ENCODE measurements around the gene MTPN. TPM values are rescaled to one million over a fixed set of nuclear protein-coding genes. Genes with fewer than 3 reads are reported as not detected.

The MTPN gene
- total RNA-seq, 4 donors from 2014 or later, result 76.6 to 80.2 (median 79.0) TPM

- H3K36me3 ChIP-seq, result no peaks in the 10 kb centered on the region
- H3K4me1 ChIP-seq, result no peaks in the 10 kb centered on the region
- TF ChIP-seq POLR2AphosphoS5 (IDR thresholded peaks at IDR 0.05), result no peak
- no peak for TF ChIP-seq EP300 (IDR thresholded peaks at IDR 0.05)
- no peak for TF ChIP-seq CTCF (IDR thresholded peaks at IDR 0.05)
- no peak for TF ChIP-seq POLR2A (IDR thresholded peaks at IDR 0.05)
- ATAC-seq, result no peak
- H3K27ac ChIP-seq, result no peak overlapping the region
- no peaks in the 10 kb centered on the region for H3K27me3 ChIP-seq
- no peaks in the 10 kb centered on the region for H3K9me3 ChIP-seq
- no peak overlapping the region for H3K4me3 ChIP-seq
- 60 to 68% methylated on average over 1 to 3 of the region's 3 CpGs for WGBS, 2 donors (ENCODE audit: low coverage in 1 of 2)
Observed at GRCh38 chr7:135894816-135895215, 82.3 kb downstream of the MTPN start.

- Histone ChIP-seq H3K27me3 (no peaks in the 10 kb centered on the region), H3K9me3 (no peaks in the 10 kb centered on the region), H3K27ac (no peak overlapping the region), H3K36me3 (no peaks in the 10 kb centered on the region), H3K4me1 (no peaks in the 10 kb centered on the region), H3K4me3 (no peak overlapping the region)
- 86 to 89% methylated on average over 6 of the region's 6 CpGs for WGBS, 2 donors (ENCODE audit: low coverage in 1 of 2)
- TF ChIP-seq EP300 (IDR thresholded peaks at IDR 0.05), result no peak
- TF ChIP-seq POLR2AphosphoS5 (IDR thresholded peaks at IDR 0.05), result no peak
- ATAC-seq, result no peak
Observed at GRCh38 chr7:135889823-135890222, 87.3 kb downstream of the MTPN start.

GRCh38 chr7:135888740-135889139 lies 88.4 kb downstream of the MTPN start:
- TF ChIP-seq EP300 (IDR thresholded peaks at IDR 0.05), result no peak
- TF ChIP-seq CTCF (IDR thresholded peaks at IDR 0.05), result no peak
- TF ChIP-seq POLR2AphosphoS5 (IDR thresholded peaks at IDR 0.05), result no peak
- TF ChIP-seq POLR2A (IDR thresholded peaks at IDR 0.05), result no peak
- Histone ChIP-seq H3K4me1 (no peaks in the 10 kb centered on the region), H3K9me3 (no peaks in the 10 kb centered on the region), H3K27me3 (no peaks in the 10 kb centered on the region), H3K36me3 (no peaks in the 10 kb centered on the region), H3K4me3 (no peak overlapping the region), H3K27ac (no peak overlapping the region)
- no peak for ATAC-seq
- 93% methylated on average over 2 to 5 of the region's 5 CpGs for WGBS, 2 donors (ENCODE audit: low coverage in 1 of 2)

GRCh38 chr7:135886345-135887132 lies 90.6 kb downstream of the MTPN start:
- Histone ChIP-seq H3K36me3 (no peaks in the 10 kb centered on the region), H3K9me3 (no peaks in the 10 kb centered on the region), H3K4me1 (no peaks in the 10 kb centered on the region), H3K4me3 (no peak overlapping the region), H3K27ac (no peak overlapping the region), H3K27me3 (no peaks in the 10 kb centered on the region)
- ATAC-seq, result no peak
- WGBS, 2 donors (ENCODE audit: low coverage in 1 of 2), result 66 to 87% methylated on average over 2 to 5 of the region's 5 CpGs
- TF ChIP-seq EP300 (IDR thresholded peaks at IDR 0.05) (no peak), POLR2A (IDR thresholded peaks at IDR 0.05) (no peak), POLR2AphosphoS5 (IDR thresholded peaks at IDR 0.05) (no peak), CTCF (IDR thresholded peaks at IDR 0.05) (no peak)

- H3K36me3 ChIP-seq, result no peaks in the 10 kb centered on the region
- TF ChIP-seq POLR2A (IDR thresholded peaks at IDR 0.05) (no peak), POLR2AphosphoS5 (IDR thresholded peaks at IDR 0.05) (no peak), EP300 (IDR thresholded peaks at IDR 0.05) (no peak), CTCF (IDR thresholded peaks at IDR 0.05) (no peak)
- no peaks in the 10 kb centered on the region for H3K27me3 ChIP-seq
- H3K27ac ChIP-seq, result no peak overlapping the region
- H3K4me3 ChIP-seq, result no peak overlapping the region
- H3K4me1 ChIP-seq, result no peaks in the 10 kb centered on the region
- no peaks in the 10 kb centered on the region for H3K9me3 ChIP-seq
- no peak for ATAC-seq
- WGBS, 2 donors (ENCODE audit: low coverage in 1 of 2), result 71 to 78% methylated on average over 3 to 7 of the region's 9 CpGs
Observed at GRCh38 chr7:135884495-135885232, 92.5 kb downstream of the MTPN start.

Measured in gastroesophageal sphincter (tissue), 4 donors.